T-cell (primary cell): ENCODE measurements around the gene CCDC148. TPM values are rescaled to one million over a fixed set of nuclear protein-coding genes. Genes with fewer than 3 reads are reported as not detected.

ENCODE experiments used
- ATAC-seq, 4 experiments: fragments of 200-7000 bp in 3 of 4; fragments of 150-1000 bp in 1 of 4; cut with Tn5 transposase; replicated peaks in 1 of 4; 1 replicate in 3 of 4; 2 replicates in 1 of 4; pipeline ENCODE4 v1.10.0; 2021; ENCODE audit warnings: moderate library complexity in 3 of 4, mild to moderate bottlenecking in 2 of 4, moderate number of reproducible peaks in 1 of 4
- CTCF ChIA-PET, 2 donors: fragments of 300-600 bp; sonication (Branson Sonifier 250); formaldehyde crosslinking; loops; one replicate each; lab custom pipeline; 2022; ENCODE audit warnings: antibody characterized with exemption in 2 of 2; lab: Charles Lee
- POLR2A ChIA-PET, 2 donors: fragments of 300-600 bp; sonication (Branson Sonifier 250); formaldehyde crosslinking; loops; one replicate each; lab custom pipeline; 2022; ENCODE audit warnings: antibody characterized with exemption in 2 of 2; lab: Charles Lee
- DNase-seq, 35 experiments: peaks; one replicate each; pipeline versions ENCODE4 v3.0.0 to v3.0.0-alpha.2; 2013 to 2023
- H3K27ac ChIP-seq: one replicate; pipeline ENCODE4 v1.5.1; 2013; ENCODE audit warnings: low read length
- H3K27me3 ChIP-seq, 2 experiments: replicated peaks in 1 of 2; 1 replicate in 1 of 2; 2 replicates in 1 of 2; pipeline versions ENCODE4 v1.6.1 to v1.7.0; 2013; ENCODE audit warnings: low read length in 1 of 2, mixed read lengths in 1 of 2; ENCODE audit not compliant: control insufficient read depth in 2 of 2, insufficient read depth in 2 of 2; ENCODE audit errors: extremely low read depth in 1 of 2
- H3K36me3 ChIP-seq, 2 donors: 1 replicate in 1 of 2; 2 replicates in 1 of 2; pipeline versions ENCODE4 v1.6.1 to v1.7.0; 2013; ENCODE audit warnings: low read length in 1 of 2; ENCODE audit not compliant: control insufficient read depth in 2 of 2, insufficient read depth in 1 of 2; ENCODE audit errors: extremely low read depth in 1 of 2
- H3K4me1 ChIP-seq, 2 experiments: 1 replicate in 1 of 2; 2 replicates in 1 of 2; pipeline versions ENCODE4 v1.6.1 to v1.7.0; 2013; ENCODE audit warnings: low read length in 2 of 2, mixed read lengths in 1 of 2; ENCODE audit not compliant: insufficient read depth in 2 of 2, control insufficient read depth in 1 of 2; ENCODE audit errors: extremely low read depth in 1 of 2
- H3K4me3 ChIP-seq, 2 donors: 1 replicate in 1 of 2; 2 replicates in 1 of 2; pipeline versions ENCODE4 v1.5.1 to v1.7.0; 2013; ENCODE audit warnings: mild to moderate bottlenecking in 2 of 2, low read length in 1 of 2, moderate library complexity in 1 of 2; ENCODE audit not compliant: control insufficient read depth in 1 of 2; ENCODE audit errors: extremely low read depth in 1 of 2
- H3K9me3 ChIP-seq: 2 replicates; pipeline ENCODE4 v1.7.0; 2013
- H3K27ac Mint-ChIP-seq, 2 donors: one replicate each; pipeline ENCODE4 v1.8.0; 2020 to 2021; ENCODE audit warnings: mild to moderate bottlenecking in 2 of 2, mixed read lengths in 2 of 2
- H3K27me3 Mint-ChIP-seq, 2 donors: one replicate each; pipeline ENCODE4 v1.8.0; 2021 to 2022; ENCODE audit warnings: mixed read lengths in 2 of 2
- H3K36me3 Mint-ChIP-seq: one replicate; pipeline ENCODE4 v1.8.0; 2021; ENCODE audit warnings: mixed read lengths
- H3K4me1 Mint-ChIP-seq, 3 donors: one replicate each; pipeline ENCODE4 v1.8.0; 2020 to 2022; ENCODE audit warnings: mixed read lengths in 3 of 3, mild to moderate bottlenecking in 1 of 3
- H3K4me3 Mint-ChIP-seq, 3 donors: one replicate each; pipeline ENCODE4 v1.8.0; 2020 to 2022; ENCODE audit warnings: mild to moderate bottlenecking in 3 of 3, mixed read lengths in 3 of 3, moderate library complexity in 3 of 3
- H3K9me3 Mint-ChIP-seq, 3 donors: one replicate each; pipeline ENCODE4 v1.8.0; 2020 to 2022; ENCODE audit warnings: mixed read lengths in 3 of 3
- WGBS: methylation state at CpG from one replicate; pipeline ENCODE4 v1.1.5; 2013; ENCODE audit warnings: missing lambda C conversion rate; ENCODE audit not compliant: insufficient coverage; 5-methylcytosine and 5-hydroxymethylcytosine counted together
- total RNA-seq, 35 experiments: library from RNA in 6 of 35; stranded (reverse) in 6 of 35; fragments of 120-200 nt in 1 of 35; gene quantifications; one replicate each; pipeline versions ENCODE4 v1.2.1 to v1.2.4 and lab custom pipeline; 2013 to 2026

Gene CCDC148
- total RNA-seq, 5 donors from 2014 or later (not counting 1 experiment from before 2014, with no cell fraction given), result not detected

DNA sequence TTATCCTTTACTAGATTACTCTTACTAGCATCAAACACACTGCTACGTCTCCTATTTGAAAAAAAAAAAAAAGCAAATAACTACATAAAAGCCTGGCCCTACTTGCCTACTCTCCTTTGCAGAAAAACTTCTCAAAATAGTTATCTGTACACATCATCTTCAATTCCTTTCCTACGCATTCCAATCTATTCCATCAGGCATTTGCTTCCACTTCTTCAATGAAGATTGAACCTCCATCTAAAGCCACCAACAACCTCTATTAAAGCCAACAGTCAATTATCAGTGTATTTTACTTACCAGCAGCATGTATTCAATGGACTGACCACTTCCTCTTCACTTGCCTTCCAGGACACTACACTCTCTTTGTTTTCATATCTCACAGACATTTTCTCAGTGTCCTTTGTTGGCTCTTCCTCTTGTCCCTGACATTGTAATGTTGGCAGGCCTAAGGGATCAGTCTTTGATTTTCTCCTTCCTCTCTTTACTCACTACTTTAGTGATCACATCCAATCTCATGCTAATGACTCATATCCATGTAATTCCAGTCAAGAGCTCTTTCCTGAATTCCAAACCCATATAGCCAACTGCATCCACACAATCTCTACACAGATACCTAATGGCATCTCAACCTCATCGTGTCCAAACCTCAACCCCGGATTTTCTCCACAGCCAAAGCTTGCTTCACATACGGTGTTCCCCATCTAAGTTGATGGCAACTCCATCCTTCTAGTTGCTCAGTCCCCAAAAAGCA is 131.3 kb downstream of the CCDC148 start:
- Histone ChIP-seq H3K36me3 (no peaks in the 10 kb centered on the region), H3K9me3 (no peaks in the 10 kb centered on the region), H3K4me3 (no peak overlapping the region), H3K27me3 (no peaks in the 10 kb centered on the region), H3K27ac (no peak overlapping the region), H3K4me1 (no peaks in the 10 kb centered on the region)
- DNase-seq, result no peak
- Mint-ChIP-seq H3K27ac (no peak overlapping the region), H3K4me3 (no peak overlapping the region), H3K27me3 (no peaks in the 10 kb centered on the region), H3K9me3 (peaks cover 0 to 2% (median 0%) of the 10 kb centered on the region in 3 donors), H3K36me3 (no peaks in the 10 kb centered on the region), H3K4me1 (no peaks in the 10 kb centered on the region)
- ChIA-PET CTCF (interaction anchor here in 1 of 2 donors (0.6 kb wide), 1 partner anchor 323 kb away, joined by 4 read pairs; no protein-coding TSS in a partner anchor), POLR2A (no interaction called here)
- no peak for ATAC-seq
- WGBS, result 94% methylated on average over 5 of the region's 5 CpGs

DNA sequence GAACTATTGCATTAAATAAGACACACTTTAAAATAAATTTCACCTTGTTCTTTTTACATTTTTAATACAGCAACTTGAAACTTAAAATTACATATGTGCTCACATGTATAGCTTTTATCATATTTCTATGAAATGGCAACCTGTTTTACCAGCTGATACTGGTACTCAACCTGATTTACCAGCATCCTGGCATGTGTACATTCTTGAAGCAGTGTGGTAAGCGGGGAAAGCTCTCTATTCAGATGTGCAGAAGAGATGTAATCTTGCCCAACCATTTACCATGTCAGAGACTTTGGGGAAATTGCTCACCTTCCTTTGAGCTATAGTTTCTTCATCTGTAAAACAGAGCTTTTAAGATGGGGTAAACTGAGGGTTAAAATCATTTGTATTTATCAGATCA is 133.2 kb downstream of the CCDC148 start:
- H3K27me3 ChIP-seq, result no peaks in the 10 kb centered on the region
- no peak overlapping the region for H3K4me3 Mint-ChIP-seq
- H3K36me3 Mint-ChIP-seq, result no peaks in the 10 kb centered on the region
- no peak overlapping the region for H3K27ac ChIP-seq
- no peak overlapping the region for H3K27ac Mint-ChIP-seq
- DNase-seq (no peak), ATAC-seq (no peak)
- no peaks in the 10 kb centered on the region for H3K27me3 Mint-ChIP-seq
- H3K9me3 Mint-ChIP-seq, result peaks cover 0 to 2% (median 0%) of the 10 kb centered on the region in 3 donors
- CTCF ChIA-PET, result no interaction called here
- no CpG with 5 or more reads among the region's 1 CpG for WGBS
- no peaks in the 10 kb centered on the region for H3K9me3 ChIP-seq
- no peaks in the 10 kb centered on the region for H3K4me1 Mint-ChIP-seq
- no peak overlapping the region for H3K4me3 ChIP-seq
- POLR2A ChIA-PET, result no interaction called here
- H3K36me3 ChIP-seq, result no peaks in the 10 kb centered on the region
- no peaks in the 10 kb centered on the region for H3K4me1 ChIP-seq

DNA sequence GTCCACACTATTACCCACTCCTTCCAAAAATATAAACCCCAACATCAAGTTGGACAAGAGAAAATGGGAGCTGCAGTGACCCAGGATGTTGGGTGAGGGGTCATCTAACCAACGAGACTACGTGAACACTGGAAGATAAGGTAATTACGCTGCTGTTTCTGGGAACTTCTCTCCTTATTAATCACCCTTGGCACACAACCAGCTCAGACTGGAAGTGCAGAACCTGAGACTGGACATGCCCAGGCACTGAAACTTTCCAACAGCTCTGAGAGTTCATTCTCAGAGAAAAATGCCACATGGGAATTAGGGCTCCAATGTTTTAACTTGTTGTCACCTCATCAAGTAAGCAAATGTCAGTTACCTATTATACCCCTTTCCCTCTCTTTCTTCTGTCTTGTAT is 135.3 kb downstream of the CCDC148 start:
- H3K4me1 Mint-ChIP-seq, result no peaks in the 10 kb centered on the region

DNA sequence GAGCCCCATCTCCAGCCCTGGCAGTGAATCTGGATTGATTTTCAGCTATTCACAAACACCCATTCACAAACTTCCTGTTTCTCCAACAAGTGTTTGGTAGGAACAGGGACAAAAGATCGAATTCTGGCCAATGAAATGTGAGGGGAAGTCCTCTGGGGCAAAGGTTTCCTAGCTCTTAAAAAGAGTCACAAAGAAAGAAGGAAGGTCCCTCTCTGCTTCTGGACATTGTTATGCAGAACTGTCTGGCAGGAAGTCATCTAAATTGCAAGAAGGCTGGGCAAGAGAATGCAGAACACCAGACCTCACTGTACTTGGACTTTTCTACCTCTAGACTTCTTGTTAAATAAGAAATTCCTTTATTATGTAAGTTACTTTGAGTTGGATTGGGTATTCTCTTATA is 137.3 kb downstream of the CCDC148 start:
- no CpG with 5 or more reads among the region's 1 CpG for WGBS
- Mint-ChIP-seq H3K36me3 (no peaks in the 10 kb centered on the region), H3K4me3 (no peak overlapping the region), H3K4me1 (peaks cover 0 to 6% (median 1%) of the 10 kb centered on the region in 3 donors), H3K9me3 (no peaks in the 10 kb centered on the region), H3K27ac (no peak overlapping the region), H3K27me3 (peaks cover 1 to 5% of the 10 kb centered on the region in 2 donors)
- Histone ChIP-seq H3K27ac (no peak overlapping the region), H3K36me3 (no peaks in the 10 kb centered on the region), H3K27me3 (no peaks in the 10 kb centered on the region), H3K9me3 (no peaks in the 10 kb centered on the region), H3K4me3 (no peak overlapping the region), H3K4me1 (no peaks in the 10 kb centered on the region)
- CTCF ChIA-PET, result no interaction called here
- POLR2A ChIA-PET, result no interaction called here
- DNase-seq (no peak), ATAC-seq (no peak)

More for the DNA sequence above, 135.3 kb downstream of the CCDC148 start:
- Mint-ChIP-seq H3K27me3 (no peaks in the 10 kb centered on the region), H3K36me3 (no peaks in the 10 kb centered on the region), H3K27ac (no peak overlapping the region), H3K9me3 (no peaks in the 10 kb centered on the region), H3K4me3 (no peak overlapping the region)
- Histone ChIP-seq H3K27me3 (no peaks in the 10 kb centered on the region), H3K4me3 (no peak overlapping the region), H3K9me3 (no peaks in the 10 kb centered on the region), H3K4me1 (no peaks in the 10 kb centered on the region), H3K27ac (no peak overlapping the region), H3K36me3 (no peaks in the 10 kb centered on the region)
- WGBS, result 80% methylated on average over 3 of the region's 3 CpGs
- no peak for ATAC-seq
- DNase-seq, result no peak
- ChIA-PET CTCF (no interaction called here), POLR2A (no interaction called here)

DNA sequence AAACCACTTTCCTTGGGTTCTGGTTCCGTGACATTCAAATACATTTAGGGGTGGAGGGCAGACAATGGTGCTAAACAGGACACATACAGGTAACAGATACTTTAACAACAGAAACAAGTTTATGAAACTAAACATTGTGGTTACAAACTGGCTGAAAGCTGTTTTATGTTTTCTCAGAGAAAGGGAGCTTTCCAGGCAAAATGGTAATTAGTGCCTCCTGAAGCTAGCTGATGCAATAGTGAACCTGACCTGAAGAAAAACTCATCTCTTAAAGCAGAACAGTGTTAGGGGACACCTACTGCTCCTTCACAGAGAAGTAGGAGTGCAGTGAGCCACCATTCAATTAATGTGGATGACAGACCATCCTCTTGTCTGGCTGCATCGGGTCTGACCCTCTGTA is 138.9 kb downstream of the CCDC148 start:
- DNase-seq, result no peak
- Histone ChIP-seq H3K27me3 (no peaks in the 10 kb centered on the region), H3K9me3 (no peaks in the 10 kb centered on the region), H3K4me1 (no peaks in the 10 kb centered on the region), H3K36me3 (no peaks in the 10 kb centered on the region), H3K4me3 (no peak overlapping the region), H3K27ac (no peak overlapping the region)
- CTCF ChIA-PET, result interaction anchor here in 1 of 2 donors (0.6 kb wide), 1 partner anchor 437 kb away, joined by 3 read pairs; no protein-coding TSS in a partner anchor
- Mint-ChIP-seq H3K27me3 (peaks cover 5 to 6% of the 10 kb centered on the region in 2 donors), H3K36me3 (no peaks in the 10 kb centered on the region), H3K27ac (no peak overlapping the region), H3K4me3 (no peak overlapping the region), H3K9me3 (no peaks in the 10 kb centered on the region), H3K4me1 (peaks cover 0 to 6% (median 1%) of the 10 kb centered on the region in 3 donors)
- ATAC-seq, result no peak
- POLR2A ChIA-PET, result no interaction called here
- 78% methylated on average over 1 of the region's 2 CpGs for WGBS

DNA sequence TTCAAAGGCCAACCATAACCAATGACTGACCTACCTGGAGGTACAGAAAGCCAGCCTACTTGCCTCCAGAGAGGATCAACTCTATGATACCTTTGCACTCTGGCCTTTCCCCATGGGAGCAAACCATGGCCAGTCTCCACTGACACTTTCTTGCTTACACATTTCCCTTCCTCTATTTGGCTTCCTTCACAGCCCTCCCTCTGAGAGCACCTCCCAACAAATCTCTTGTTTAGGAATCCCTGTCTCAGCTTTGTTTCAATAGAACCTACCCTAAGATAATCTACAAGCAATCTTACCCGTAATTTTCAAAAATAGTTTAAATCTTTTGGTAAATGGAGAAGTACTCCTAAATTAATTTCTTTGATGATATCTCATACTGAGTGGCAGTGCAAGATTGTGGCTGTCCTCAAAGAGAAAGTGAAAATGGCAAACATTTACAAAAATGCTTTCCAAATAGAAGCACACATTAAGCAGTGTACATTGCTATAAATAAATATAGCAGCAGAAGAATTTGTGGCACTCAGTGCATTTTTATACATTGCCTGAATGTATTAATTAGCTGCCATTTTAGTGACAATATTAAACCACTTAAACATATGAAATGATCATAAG is 140.6 kb downstream of the CCDC148 start:
- CTCF ChIA-PET, result no interaction called here
- DNase-seq (no peak), ATAC-seq (no peak)
- Mint-ChIP-seq H3K27me3 (peaks cover 5 to 6% of the 10 kb centered on the region in 2 donors), H3K4me1 (peaks cover 0 to 6% (median 1%) of the 10 kb centered on the region in 3 donors), H3K27ac (no peak overlapping the region), H3K9me3 (no peaks in the 10 kb centered on the region), H3K36me3 (no peaks in the 10 kb centered on the region), H3K4me3 (no peak overlapping the region)
- no CpG with 5 or more reads among the region's 1 CpG for WGBS
- POLR2A ChIA-PET, result no interaction called here
- H3K36me3 ChIP-seq, result no peaks in the 10 kb centered on the region
- H3K4me3 ChIP-seq, result no peak overlapping the region
- H3K9me3 ChIP-seq, result no peaks in the 10 kb centered on the region
- peaks cover 0 to 3% of the 10 kb centered on the region in 2 experiments for H3K27me3 ChIP-seq
- no peaks in the 10 kb centered on the region for H3K4me1 ChIP-seq
- H3K27ac ChIP-seq, result no peak overlapping the region
